Testis (tissue), 2 donors: ENCODE data around the gene MYL11.

Experiments used
- CTCF ChIP-seq, 3 experiments: fragments of 450-650 bp in 2 of 3; fragments of 200-600 bp in 1 of 3; sonication (generic) in 1 of 3; IDR thresholded peaks; one replicate each; pipeline ENCODE4 v1.5.1; 2016 to 2019; ENCODE audit warnings: antibody characterized with exemption in 3 of 3, mild to moderate bottlenecking in 2 of 3, moderate library complexity in 1 of 3
- POLR2A ChIP-seq: fragments of 450-650 bp; IDR thresholded peaks from one replicate; pipeline ENCODE4 v1.6.1; 2017; ENCODE audit warnings: antibody characterized with exemption, mild to moderate bottlenecking, moderate library complexity

DNA sequence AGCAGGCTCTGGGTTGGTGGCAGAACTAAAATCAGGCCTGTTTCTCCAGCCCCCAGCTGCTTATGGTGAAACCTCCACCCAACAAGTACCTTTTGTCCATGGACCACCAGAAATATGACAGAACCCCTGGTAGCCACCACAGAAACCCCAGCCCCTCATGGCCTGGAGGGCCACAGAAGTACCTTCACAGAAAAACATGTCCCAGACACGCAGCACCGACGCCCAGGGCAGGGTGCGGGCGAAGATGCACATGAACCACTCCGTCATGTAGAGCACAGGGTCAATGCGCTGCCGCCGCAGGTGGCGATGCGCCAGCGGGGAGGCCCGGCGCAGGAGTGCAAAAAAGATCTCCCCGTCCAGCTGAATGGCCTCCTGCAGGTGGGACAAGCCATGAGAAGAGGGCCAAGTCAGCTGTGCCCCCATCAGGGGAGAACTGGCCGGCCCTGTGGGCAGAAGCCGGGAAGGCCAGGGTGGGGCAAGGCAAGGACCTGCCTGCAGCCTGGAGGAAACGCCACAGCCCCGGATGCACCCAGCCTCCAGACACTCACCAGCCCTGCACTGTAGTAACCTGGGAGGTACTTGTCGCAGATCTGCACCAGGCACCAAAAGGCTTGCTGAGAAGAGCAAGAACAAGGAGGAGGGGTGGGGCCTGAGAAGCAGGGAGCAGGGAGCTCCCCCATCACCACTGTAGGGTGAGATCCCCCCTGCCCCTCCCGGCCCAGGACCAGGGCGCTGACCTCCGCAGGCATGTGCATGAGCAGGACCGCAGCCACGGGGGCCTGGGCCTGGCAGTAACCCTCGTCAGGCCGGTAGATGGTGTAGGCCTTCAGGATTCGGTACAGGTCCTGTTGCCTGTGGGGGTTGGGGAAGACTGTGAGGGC lies 15.4 kb upstream of the MYL11 start:
- TF ChIP-seq CTCF (IDR thresholded peaks at IDR 0.05) (no peak), POLR2A (no peak)
